Testis (tissue), 2 donors: ENCODE measurements around the gene VMP1.

Experiments used
- CTCF ChIP-seq, 3 experiments: fragments of 450-650 bp in 2 of 3; fragments of 200-600 bp in 1 of 3; sonication (generic) in 1 of 3; IDR thresholded peaks; one replicate each; pipeline ENCODE4 v1.5.1; 2016 to 2019; ENCODE audit warnings: antibody characterized with exemption in 3 of 3, mild to moderate bottlenecking in 2 of 3, moderate library complexity in 1 of 3
- POLR2A ChIP-seq: fragments of 450-650 bp; IDR thresholded peaks from one replicate; pipeline ENCODE4 v1.6.1; 2017; ENCODE audit warnings: antibody characterized with exemption, mild to moderate bottlenecking, moderate library complexity

DNA sequence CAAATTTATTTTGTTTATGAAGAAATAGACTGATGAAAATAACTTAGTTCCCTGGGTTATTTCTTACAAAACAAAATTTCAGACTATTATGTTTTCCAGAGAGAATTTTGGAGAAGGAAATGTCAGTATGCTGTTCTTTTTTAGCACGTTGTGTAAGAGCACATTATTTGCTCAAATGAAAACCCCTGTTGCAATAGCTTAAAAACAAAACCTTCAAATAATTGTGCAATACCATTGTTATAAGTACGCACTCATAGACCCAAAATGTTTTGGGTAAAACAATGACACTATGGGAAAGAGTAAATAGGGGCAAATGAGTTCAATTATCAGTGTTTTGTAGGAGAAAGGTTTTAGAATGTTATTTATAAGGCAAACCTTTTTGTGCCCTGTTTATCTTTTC lies 18.2 kb downstream of the VMP1 start:
- TF ChIP-seq CTCF (IDR thresholded peaks at IDR 0.05) (no peak), POLR2A (no peak)
